IMR-90 (cell line): ENCODE measurements around the gene DEFB131B. TPM values are rescaled to one million over a fixed set of nuclear protein-coding genes. Genes with fewer than 3 reads are reported as not detected.

Experiments used
- BHLHE40 ChIP-seq: fragments of 150-350 bp; IDR thresholded peaks from 2 replicates; pipeline ENCODE4 v1.6.1; 2016; ENCODE audit warnings: mild to moderate bottlenecking, low read depth, low read length
- microRNA-seq, 2 experiments: library from miRNA; stranded (forward) in 1 of 2; unstranded in 1 of 2; fragments of 10-50 nt in 1 of 2; fragments of <30 nt in 1 of 2; gene quantifications in 1 of 2; microRNA quantifications in 1 of 2; one replicate each; pipeline versions ENCODE3 to v1.1.0; 2013 to 2020; ENCODE audit not compliant: insufficient read depth in 1 of 2, insufficient read length in 1 of 2, unreplicated experiment in 1 of 2
- polyA plus RNA-seq, 3 experiments: library from polyadenylated mRNA; depleted of rRNA; stranded (reverse); fragments of >200 nt; gene quantifications; 2 replicates each; pipeline ENCODE4 v1.2.3, GENCODE V29; 2012; ENCODE audit warnings: low replicate concordance in 1 of 3
- small RNA-seq, 5 experiments: library from RNA; depleted of rRNA; stranded (forward); fragments of <200 nt; gene quantifications; one replicate each; pipeline ENCODE3, GENCODE V24; 2012
- total RNA-seq: library from RNA; depleted of rRNA; stranded (reverse); fragments of >200 nt; gene quantifications from 2 replicates; pipeline ENCODE4 v1.2.3, GENCODE V29; 2012; rRNA removed

DEFB131B gene
- total and polyA plus RNA-seq, 2 of the 4 experiments (the other 2 are of a cell fraction), result not detected

GRCh38 chr11:71933141-71933933, 55.1 kb downstream of the DEFB131B start (continued):
- no peak for TF ChIP-seq BHLHE40

Small RNAs within 50 kb of the gene (microRNA-seq; reads per million reads assigned to microRNA genes)
- not detected for gene RNA5SP342 (ENCODE audit: insufficient read depth, insufficient read length)

Small RNAs within 50 kb of the gene (small RNA-seq; reads per million reads assigned to genes)
- gene RNA5SP342, result 0 reads per million in 5 experiments

Other genes starting within 250 kb of the DEFB131B start
- gene DEFB108B, start 45.3 kb upstream of the DEFB131B start, total RNA-seq, result not detected in 2 replicates
- gene DEFB108B, start 45.3 kb upstream of the DEFB131B start, polyA plus RNA-seq (2012; rRNA removed), result not detected in 2 replicates
- gene XNDC1N, start 50.1 kb downstream of the DEFB131B start, total RNA-seq, result 7.2 and 8.8 TPM in 2 replicates
- 2.0 and 2.5 TPM in 2 replicates for gene XNDC1N, start 50.1 kb downstream of the DEFB131B start, polyA plus RNA-seq (2012; rRNA removed)
- 65.8 and 88.7 TPM in 2 replicates for gene RNF121, start 50.6 kb downstream of the DEFB131B start, total RNA-seq
- 43.0 and 43.4 TPM in 2 replicates for gene RNF121, start 50.6 kb downstream of the DEFB131B start, polyA plus RNA-seq (2012; rRNA removed)
- gene IL18BP, start 120.5 kb downstream of the DEFB131B start, total RNA-seq, result 0.83 and 0.90 TPM in 2 replicates
- gene IL18BP, start 120.5 kb downstream of the DEFB131B start, polyA plus RNA-seq (2012; rRNA removed), result 3.2 and 3.7 TPM in 2 replicates
- gene NUMA1, start 202.1 kb downstream of the DEFB131B start, total RNA-seq, result 56.7 and 61.7 TPM in 2 replicates
- gene NUMA1, start 202.1 kb downstream of the DEFB131B start, polyA plus RNA-seq (2012; rRNA removed), result 97.0 and 107 TPM in 2 replicates
- gene LRRC51, start 202.4 kb downstream of the DEFB131B start, total RNA-seq, result 4.4 and 5.6 TPM in 2 replicates
- 5.3 and 6.3 TPM in 2 replicates for gene LRRC51, start 202.4 kb downstream of the DEFB131B start, polyA plus RNA-seq (2012; rRNA removed)
- 118 and 137 TPM in 2 replicates for gene LAMTOR1, start 224.8 kb downstream of the DEFB131B start, total RNA-seq
- 126 and 131 TPM in 2 replicates for gene LAMTOR1, start 224.8 kb downstream of the DEFB131B start, polyA plus RNA-seq (2012; rRNA removed)
- not detected in 2 replicates for gene TOMT, start 227.5 kb downstream of the DEFB131B start, total RNA-seq
- not detected in 2 replicates for gene TOMT, start 227.5 kb downstream of the DEFB131B start, polyA plus RNA-seq (2012; rRNA removed)
- 66.3 and 108 TPM in 2 replicates for gene ANAPC15, start 234.2 kb downstream of the DEFB131B start, total RNA-seq
- 78.7 and 84.2 TPM in 2 replicates for gene ANAPC15, start 234.2 kb downstream of the DEFB131B start, polyA plus RNA-seq (2012; rRNA removed)